NCI-H1092 treated with DMSO at 0.1 percent for 48 hours (cell line): ENCODE measurements around the gene MYH9.
"Not testable (repeated sequence)": the region's sequence is repeated elsewhere in the genome, so short reads cannot be mapped to it uniquely, and the experiment has no call there.

ENCODE experiments used
- DNase-seq: peaks from one replicate; lab custom pipeline; 2025; lab: John Stamatoyannopoulos, UW

Gene MYH9

GRCh38 chr22:36413022-36413775, 25.4 kb upstream of the MYH9 start:
- no peak for DNase-seq

GRCh38 chr22:36411589-36412258, 24.0 kb upstream of the MYH9 start:
- DNase-seq: no peak

- DNase-seq: peak; percentile 95
Measured at GRCh38 chr22:36409911-36410756, 22.4 kb upstream of the MYH9 start.

GRCh38 chr22:36409554-36409910, 21.8 kb upstream of the MYH9 start:
- DNase-seq: not testable (repeated sequence)

- DNase-seq: no peak
Measured at GRCh38 chr22:36409056-36409455, 21.3 kb upstream of the MYH9 start.

GRCh38 chr22:36406721-36407120, 19.0 kb upstream of the MYH9 start:
- DNase-seq: no peak

- no peak for DNase-seq
Measured at GRCh38 chr22:36405671-36406538, 18.1 kb upstream of the MYH9 start.

- no peak for DNase-seq
Measured at GRCh38 chr22:36405221-36405661, 17.5 kb upstream of the MYH9 start.

GRCh38 chr22:36404446-36404845, 16.7 kb upstream of the MYH9 start:
- no peak for DNase-seq

- no peak for DNase-seq
Measured at GRCh38 chr22:36399472-36399778, 11.7 kb upstream of the MYH9 start.

GRCh38 chr22:36398601-36399471, 11.1 kb upstream of the MYH9 start:
- DNase-seq: no peak

- DNase-seq: no peak
Measured at GRCh38 chr22:36397131-36398093, 9.6 kb upstream of the MYH9 start.

GRCh38 chr22:36395915-36396314, 8.1 kb upstream of the MYH9 start:
- DNase-seq: no peak

- DNase-seq: no peak
Measured at GRCh38 chr22:36395055-36395849, 7.5 kb upstream of the MYH9 start.

- DNase-seq: no peak
Measured at GRCh38 chr22:36391638-36392037, 3.9 kb upstream of the MYH9 start.

- DNase-seq: not testable (repeated sequence)
Measured at GRCh38 chr22:36389122-36389521, 1.4 kb upstream of the MYH9 start.

GRCh38 chr22:36387709-36387958, 133 bp downstream of the MYH9 start:
- no peak for DNase-seq

GRCh38 chr22:36386900-36387708, 663 bp downstream of the MYH9 start:
- DNase-seq: no peak
